ENCODE data around the gene RAPGEF4.

RAPGEF4 gene

GRCh38 chr2:172735582-172736423 is at the start of gene RAPGEF4:
Gene RAPGEF4, plus strand, starts transcription at chr2:172735845. Its CDS starts 139 bp downstream, at chr2:172735984.
- no peak for DNase-seq (ENCODE audit: extremely low read depth in 1 of 2, low read depth in 1 of 2)

- no peak for DNase-seq (ENCODE audit: extremely low read depth in 1 of 2, low read depth in 1 of 2)
Observed at GRCh38 chr2:172693037-172693436, 42.6 kb upstream of the RAPGEF4 start.

GRCh38 chr2:172693529-172694455 is 41.9 kb upstream of the RAPGEF4 start:
- no peak for DNase-seq (ENCODE audit: extremely low read depth in 1 of 2, low read depth in 1 of 2)

GRCh38 chr2:172697296-172697695 is 38.3 kb upstream of the RAPGEF4 start:
- DNase-seq (ENCODE audit: extremely low read depth in 1 of 2, low read depth in 1 of 2) = no peak

- DNase-seq (ENCODE audit: extremely low read depth in 1 of 2, low read depth in 1 of 2) = no peak
Observed at GRCh38 chr2:172698041-172698863, 37.4 kb upstream of the RAPGEF4 start.

- DNase-seq (ENCODE audit: extremely low read depth in 1 of 2, low read depth in 1 of 2) = no peak
Observed at GRCh38 chr2:172701250-172701649, 34.4 kb upstream of the RAPGEF4 start.

GRCh38 chr2:172702451-172702850 is 33.2 kb upstream of the RAPGEF4 start:
- DNase-seq (ENCODE audit: extremely low read depth in 1 of 2, low read depth in 1 of 2) = no peak

- DNase-seq (ENCODE audit: extremely low read depth in 1 of 2, low read depth in 1 of 2) = no peak
Observed at GRCh38 chr2:172704072-172704936, 31.3 kb upstream of the RAPGEF4 start.

GRCh38 chr2:172705352-172705751 is 30.3 kb upstream of the RAPGEF4 start:
- no peak for DNase-seq (ENCODE audit: extremely low read depth in 1 of 2, low read depth in 1 of 2)

GRCh38 chr2:172708247-172708646 is 27.4 kb upstream of the RAPGEF4 start:
- no peak for DNase-seq (ENCODE audit: extremely low read depth in 1 of 2, low read depth in 1 of 2)

- DNase-seq (ENCODE audit: extremely low read depth in 1 of 2, low read depth in 1 of 2) = no peak
Observed at GRCh38 chr2:172709566-172710291, 25.9 kb upstream of the RAPGEF4 start.

- no peak for DNase-seq (ENCODE audit: extremely low read depth in 1 of 2, low read depth in 1 of 2)
Observed at GRCh38 chr2:172710584-172711047, 25.0 kb upstream of the RAPGEF4 start.

GRCh38 chr2:172711110-172711509 is 24.5 kb upstream of the RAPGEF4 start:
- no peak for DNase-seq (ENCODE audit: extremely low read depth in 1 of 2, low read depth in 1 of 2)

- DNase-seq (ENCODE audit: extremely low read depth in 1 of 2, low read depth in 1 of 2) = no peak
Observed at GRCh38 chr2:172712251-172712650, 23.4 kb upstream of the RAPGEF4 start.

GRCh38 chr2:172713365-172713875 is 22.2 kb upstream of the RAPGEF4 start:
- no peak for DNase-seq (ENCODE audit: extremely low read depth in 1 of 2, low read depth in 1 of 2)

GRCh38 chr2:172722481-172722880 is 13.2 kb upstream of the RAPGEF4 start:
- no peak for DNase-seq (ENCODE audit: extremely low read depth in 1 of 2, low read depth in 1 of 2)

- DNase-seq (ENCODE audit: extremely low read depth in 1 of 2, low read depth in 1 of 2) = no peak
Observed at GRCh38 chr2:172723286-172723685, 12.4 kb upstream of the RAPGEF4 start.

GRCh38 chr2:172724724-172725123 is 10.9 kb upstream of the RAPGEF4 start:
- no peak for DNase-seq (ENCODE audit: extremely low read depth in 1 of 2, low read depth in 1 of 2)

GRCh38 chr2:172725284-172725683 is 10.4 kb upstream of the RAPGEF4 start:
- no peak for DNase-seq (ENCODE audit: extremely low read depth in 1 of 2, low read depth in 1 of 2)

Measured in activated CD8-positive, alpha-beta memory T cell treated with anti-CD3 and anti-CD28 coated beads for 1 hour (primary cell).